H9 (cell line): ENCODE data around the gene NUP214. TPM values are rescaled to one million over a fixed set of nuclear protein-coding genes. Genes with fewer than 3 reads are reported as not detected.

Experiments used
- DNase-seq: peaks from one replicate; pipeline ENCODE4 v3.0.0-alpha.2; 2017
- H2AFZ ChIP-seq: one replicate; pipeline ENCODE4 v1.6.1; 2013; ENCODE audit warnings: mild to moderate bottlenecking, low read length, control low read depth, moderate library complexity
- H2AK5ac ChIP-seq: 2 replicates; pipeline ENCODE4 v1.6.1; 2013; ENCODE audit warnings: low read length, control low read depth, mixed read lengths; ENCODE audit not compliant: insufficient read length
- H2BK120ac ChIP-seq: one replicate; pipeline ENCODE4 v1.6.1; 2013; ENCODE audit warnings: low read depth, mild to moderate bottlenecking, low read length, control low read depth, inconsistent platforms; ENCODE audit not compliant: poor library complexity, severe bottlenecking
- H2BK12ac ChIP-seq: 2 replicates; pipeline ENCODE4 v1.6.1; 2013; ENCODE audit warnings: low read length, control low read depth, mixed read lengths, low read depth; ENCODE audit not compliant: insufficient read length
- H2BK15ac ChIP-seq: 2 replicates; pipeline ENCODE4 v1.6.1; 2013; ENCODE audit warnings: low read depth, low read length, control low read depth
- H2BK20ac ChIP-seq: one replicate; pipeline ENCODE4 v1.6.1; 2013; ENCODE audit warnings: low read depth, mild to moderate bottlenecking, low read length, control low read depth, inconsistent platforms; ENCODE audit not compliant: poor library complexity, severe bottlenecking
- H2BK5ac ChIP-seq: 2 replicates; pipeline ENCODE4 v1.6.1; 2013; ENCODE audit warnings: low read length, control low read depth, mixed read lengths; ENCODE audit not compliant: insufficient read length
- H3K14ac ChIP-seq: 2 replicates; pipeline ENCODE4 v1.6.1; 2013; ENCODE audit warnings: low read length, control low read depth; ENCODE audit not compliant: insufficient read depth
- H3K18ac ChIP-seq: 2 replicates; pipeline ENCODE4 v1.6.1; 2013; ENCODE audit warnings: low read depth, mild to moderate bottlenecking, mixed read lengths, low read length, control low read depth; ENCODE audit not compliant: insufficient read length
- H3K23ac ChIP-seq: 2 replicates; pipeline ENCODE4 v1.6.1; 2013; ENCODE audit warnings: low read length, control low read depth, mixed read lengths, low read depth; ENCODE audit not compliant: insufficient read length
- H3K23me2 ChIP-seq: 2 replicates; pipeline ENCODE4 v1.6.1; 2013; ENCODE audit warnings: low read depth, mild to moderate bottlenecking, mixed read lengths, low read length, control low read depth; ENCODE audit not compliant: insufficient read length, poor library complexity, severe bottlenecking
- H3K27ac ChIP-seq: 2 replicates; pipeline ENCODE4 v1.5.1; 2013; ENCODE audit warnings: low read length, control low read depth, mixed read lengths, low read depth; ENCODE audit not compliant: insufficient read length
- H3K27me3 ChIP-seq: 2 replicates; pipeline ENCODE4 v1.6.1; 2013; ENCODE audit warnings: low read length, control low read depth, inconsistent platforms; ENCODE audit not compliant: insufficient read depth
- H3K4ac ChIP-seq: 2 replicates; pipeline ENCODE4 v1.6.1; 2013; ENCODE audit warnings: low read depth, mild to moderate bottlenecking, control low read depth, inconsistent platforms, low read length, moderate library complexity
- H3K4me1 ChIP-seq: 2 replicates; pipeline ENCODE4 v1.6.1; 2013; ENCODE audit warnings: low read length, control low read depth, inconsistent platforms; ENCODE audit not compliant: insufficient read depth
- H3K4me2 ChIP-seq: 2 replicates; pipeline ENCODE4 v1.6.1; 2013; ENCODE audit warnings: low read length, control low read depth, mixed read lengths; ENCODE audit not compliant: insufficient read length, insufficient read depth
- H3K56ac ChIP-seq: 2 replicates; pipeline ENCODE4 v1.6.1; 2013; ENCODE audit warnings: low read depth, mild to moderate bottlenecking, mixed read lengths, low read length, control low read depth; ENCODE audit not compliant: insufficient read length
- H3K79me1 ChIP-seq: 2 replicates; pipeline ENCODE4 v1.6.1; 2013; ENCODE audit warnings: low read depth, mild to moderate bottlenecking, moderate library complexity, low read length, control low read depth, inconsistent platforms; ENCODE audit not compliant: insufficient read depth, poor library complexity, severe bottlenecking
- H3K79me2 ChIP-seq: 2 replicates; pipeline ENCODE4 v1.6.1; 2013; ENCODE audit warnings: low read length, control low read depth, inconsistent platforms; ENCODE audit not compliant: insufficient read depth
- H3K9ac ChIP-seq: 2 replicates; pipeline ENCODE4 v1.6.1; 2013; ENCODE audit warnings: low read length, control low read depth, mixed read lengths; ENCODE audit not compliant: insufficient read length; ENCODE audit errors: extremely low read depth
- H3K9me3 ChIP-seq: one replicate; pipeline ENCODE4 v1.6.1; 2013; ENCODE audit warnings: low read depth, low read length, inconsistent platforms; ENCODE audit not compliant: control insufficient read depth
- H3T11ph ChIP-seq: one replicate; pipeline ENCODE4 v1.6.1; 2013; ENCODE audit warnings: mild to moderate bottlenecking, low read length, control low read depth, inconsistent platforms
- H4K20me1 ChIP-seq: one replicate; pipeline ENCODE4 v1.6.1; 2013; ENCODE audit not compliant: control insufficient read depth, insufficient read length, insufficient read depth
- H4K5ac ChIP-seq: 2 replicates; pipeline ENCODE4 v1.6.1; 2013; ENCODE audit warnings: low read depth, mild to moderate bottlenecking, mixed read lengths, low read length, control low read depth; ENCODE audit not compliant: insufficient read length
- H4K8ac ChIP-seq: replicated peaks from 2 replicates; pipeline ENCODE4 v1.6.1; 2013; ENCODE audit warnings: low read length, control low read depth, mixed read lengths, low read depth; ENCODE audit not compliant: insufficient read length
- H4K91ac ChIP-seq: 2 replicates; pipeline ENCODE4 v1.6.1; 2013; ENCODE audit warnings: low read depth, mild to moderate bottlenecking, moderate library complexity, mixed read lengths, low read length, control low read depth; ENCODE audit not compliant: insufficient read length
- H3K27ac Mint-ChIP-seq, 3 experiments: 2 replicates in 2 of 3; 3 replicates in 1 of 3; pipeline ENCODE4 v1.8.0; 2020 to 2021; ENCODE audit warnings: mixed read lengths in 3 of 3, mild to moderate bottlenecking in 1 of 3, moderate library complexity in 1 of 3
- H3K27me3 Mint-ChIP-seq: 2 replicates; pipeline ENCODE4 v1.8.0; 2021; ENCODE audit warnings: low read depth, mild to moderate bottlenecking, moderate library complexity, mixed read lengths
- H3K36me3 Mint-ChIP-seq, 3 experiments: 2 replicates in 2 of 3; 3 replicates in 1 of 3; pipeline ENCODE4 v1.8.0; 2020 to 2021; ENCODE audit warnings: low read depth in 3 of 3, mixed read lengths in 3 of 3; ENCODE audit not compliant: insufficient read depth in 1 of 3
- H3K4me1 Mint-ChIP-seq, 2 experiments: 2 replicates each; pipeline ENCODE4 v1.8.0; 2020; ENCODE audit warnings: mixed read lengths in 2 of 2
- H3K4me3 Mint-ChIP-seq, 2 experiments: 2 replicates in 1 of 2; 3 replicates in 1 of 2; pipeline ENCODE4 v1.8.0; 2020 to 2021; ENCODE audit warnings: mild to moderate bottlenecking in 2 of 2, mixed read lengths in 2 of 2, moderate library complexity in 1 of 2
- H3K9me3 Mint-ChIP-seq, 2 experiments: 2 replicates in 1 of 2; 3 replicates in 1 of 2; pipeline ENCODE4 v1.8.0; 2020; ENCODE audit warnings: mild to moderate bottlenecking in 2 of 2, mixed read lengths in 2 of 2, moderate library complexity in 1 of 2
- CTCF ChIP-seq: fragments of 200-600 bp; sonication (generic); conservative IDR thresholded peaks from 3 replicates; pipeline ENCODE4 v1.8.0; 2021; ENCODE audit warnings: antibody characterized with exemption, mild to moderate bottlenecking
- WGBS: extraction: QIAGEN DNeasy Blood & Tissue Kit; methylation state at CpG from one replicate; pipeline ENCODE4 v1.1.7; 2013; ENCODE audit warnings: missing lambda C conversion rate, low lambda C conversion rate, mixed read lengths; ENCODE audit not compliant: insufficient read length; ENCODE audit errors: extremely low coverage; 5-methylcytosine and 5-hydroxymethylcytosine counted together
- total RNA-seq: library from RNA; stranded (reverse); gene quantifications from 2 replicates; pipeline ENCODE4 v1.2.1, GENCODE V29; 2021

The NUP214 gene
- total RNA-seq, 1 experiment from 2014 or later, result 53.8 TPM

GRCh38 chr9:131104016-131104740 is 21.2 kb upstream of the NUP214 start:
- no peak overlapping the region for H2AK5ac ChIP-seq
- H2BK5ac ChIP-seq, result no peak overlapping the region
- peaks cover 30 to 39% of the 10 kb centered on the region in 2 experiments for H3K4me1 Mint-ChIP-seq
- no peak overlapping the region for H2BK120ac ChIP-seq
- no peak overlapping the region for H3K18ac ChIP-seq
- H3K27me3 Mint-ChIP-seq, result no peaks in the 10 kb centered on the region
- no peak overlapping the region for H4K91ac ChIP-seq
- peak overlapping the region; percentile 85 to 97 (median 93) for H3K27ac Mint-ChIP-seq
- H4K5ac ChIP-seq, result no peak overlapping the region
- peaks cover 2% of the 10 kb centered on the region for H4K20me1 ChIP-seq
- no peaks in the 10 kb centered on the region; a peak in 1 of 5 replicates for H3K9me3 Mint-ChIP-seq
- no peak overlapping the region for H3K4ac ChIP-seq
- peak; percentile 65 for DNase-seq
- no peaks in the 10 kb centered on the region for H3K27me3 ChIP-seq
- H3K4me2 ChIP-seq, result no peak overlapping the region
- H3K14ac ChIP-seq, result no peak overlapping the region; the same call in 1 of the 2 replicates
- H3K79me1 ChIP-seq, result no peaks in the 10 kb centered on the region
- no peak overlapping the region for H2BK20ac ChIP-seq
- no peak for TF ChIP-seq CTCF
- no peak overlapping the region for H2BK12ac ChIP-seq
- H2AFZ ChIP-seq, result no peak overlapping the region
- peak overlapping the region in 1 of 2 experiments; percentile 55; a peak in 2 of 5 replicates for H3K4me3 Mint-ChIP-seq
- no peaks in the 10 kb centered on the region for H3K79me2 ChIP-seq
- H3K23ac ChIP-seq, result no peak overlapping the region
- peaks cover 28 to 66% (median 43%) of the 10 kb centered on the region in 3 experiments for H3K36me3 Mint-ChIP-seq
- H3K9ac ChIP-seq, result no peak overlapping the region
- no peak overlapping the region for H3K56ac ChIP-seq
- H3T11ph ChIP-seq, result no peak overlapping the region
- H3K4me1 ChIP-seq, result peaks cover 12% of the 10 kb centered on the region; the same call in 1 of the 2 replicates
- H3K9me3 ChIP-seq, result no peaks in the 10 kb centered on the region
- WGBS, result no CpG with 5 or more reads among the region's 5 CpGs
- no peak overlapping the region for H3K27ac ChIP-seq
- H2BK15ac ChIP-seq, result no peak overlapping the region
- H4K8ac ChIP-seq, result no peak overlapping the region
- H3K23me2 ChIP-seq, result no peaks in the 10 kb centered on the region
